Fibroblast of mammary gland (primary cell): ENCODE measurements around the gene GSK3A.

Experiments
- DNase-seq: peaks from one replicate; pipeline ENCODE4 v3.0.0-alpha.2; 2010; ENCODE audit warnings: low read depth
- H3K4me3 ChIP-seq: 2 replicates; pipeline ENCODE4 v1.5.1; 2011; ENCODE audit warnings: low read depth, mild to moderate bottlenecking, low read length, moderate library complexity; ENCODE audit not compliant: control insufficient read depth
- TF ChIP-seq, protein P1 (sequence below): conservative IDR thresholded peaks from 2 replicates; pipeline ENCODE4 v1.5.1; 2011; ENCODE audit warnings: low read depth, low read length, inconsistent platforms; ENCODE audit not compliant: control insufficient read depth, insufficient read depth

The GSK3A gene

GRCh38 chr19:42284591-42285341 is 42.4 kb upstream of the GSK3A start:
- H3K4me3 ChIP-seq = peak overlapping the region; percentile 65
- TF ChIP-seq, protein P1, sequence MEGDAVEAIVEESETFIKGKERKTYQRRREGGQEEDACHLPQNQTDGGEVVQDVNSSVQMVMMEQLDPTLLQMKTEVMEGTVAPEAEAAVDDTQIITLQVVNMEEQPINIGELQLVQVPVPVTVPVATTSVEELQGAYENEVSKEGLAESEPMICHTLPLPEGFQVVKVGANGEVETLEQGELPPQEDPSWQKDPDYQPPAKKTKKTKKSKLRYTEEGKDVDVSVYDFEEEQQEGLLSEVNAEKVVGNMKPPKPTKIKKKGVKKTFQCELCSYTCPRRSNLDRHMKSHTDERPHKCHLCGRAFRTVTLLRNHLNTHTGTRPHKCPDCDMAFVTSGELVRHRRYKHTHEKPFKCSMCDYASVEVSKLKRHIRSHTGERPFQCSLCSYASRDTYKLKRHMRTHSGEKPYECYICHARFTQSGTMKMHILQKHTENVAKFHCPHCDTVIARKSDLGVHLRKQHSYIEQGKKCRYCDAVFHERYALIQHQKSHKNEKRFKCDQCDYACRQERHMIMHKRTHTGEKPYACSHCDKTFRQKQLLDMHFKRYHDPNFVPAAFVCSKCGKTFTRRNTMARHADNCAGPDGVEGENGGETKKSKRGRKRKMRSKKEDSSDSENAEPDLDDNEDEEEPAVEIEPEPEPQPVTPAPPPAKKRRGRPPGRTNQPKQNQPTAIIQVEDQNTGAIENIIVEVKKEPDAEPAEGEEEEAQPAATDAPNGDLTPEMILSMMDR = no peak
- no peak for DNase-seq

DNA sequence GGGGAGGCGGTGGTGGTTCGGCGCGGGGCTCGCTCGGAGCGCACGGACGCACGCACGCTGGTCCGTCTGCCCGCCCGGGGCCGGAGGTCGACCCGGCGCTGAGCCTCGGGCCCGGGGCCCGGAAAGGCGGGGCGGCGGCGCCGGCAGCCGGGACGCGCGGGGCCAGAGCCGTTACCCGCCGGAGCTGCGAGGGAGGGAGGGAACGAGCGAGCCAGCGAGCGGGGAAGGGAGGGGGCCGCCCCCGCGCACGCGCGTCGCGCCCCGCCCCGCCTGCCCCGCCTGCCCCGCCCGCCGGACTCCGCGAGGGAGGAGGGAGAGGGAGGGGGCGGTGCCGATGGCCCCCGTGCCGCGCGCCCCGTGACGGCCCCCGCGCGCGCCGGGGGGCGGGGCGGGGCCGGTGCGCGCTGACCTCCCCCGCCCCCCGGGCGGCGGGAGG is 41.7 kb upstream of the GSK3A start:
- no peak overlapping the region for H3K4me3 ChIP-seq
- DNase-seq = peak; percentile 65
- TF ChIP-seq, protein P1 = no peak

DNA sequence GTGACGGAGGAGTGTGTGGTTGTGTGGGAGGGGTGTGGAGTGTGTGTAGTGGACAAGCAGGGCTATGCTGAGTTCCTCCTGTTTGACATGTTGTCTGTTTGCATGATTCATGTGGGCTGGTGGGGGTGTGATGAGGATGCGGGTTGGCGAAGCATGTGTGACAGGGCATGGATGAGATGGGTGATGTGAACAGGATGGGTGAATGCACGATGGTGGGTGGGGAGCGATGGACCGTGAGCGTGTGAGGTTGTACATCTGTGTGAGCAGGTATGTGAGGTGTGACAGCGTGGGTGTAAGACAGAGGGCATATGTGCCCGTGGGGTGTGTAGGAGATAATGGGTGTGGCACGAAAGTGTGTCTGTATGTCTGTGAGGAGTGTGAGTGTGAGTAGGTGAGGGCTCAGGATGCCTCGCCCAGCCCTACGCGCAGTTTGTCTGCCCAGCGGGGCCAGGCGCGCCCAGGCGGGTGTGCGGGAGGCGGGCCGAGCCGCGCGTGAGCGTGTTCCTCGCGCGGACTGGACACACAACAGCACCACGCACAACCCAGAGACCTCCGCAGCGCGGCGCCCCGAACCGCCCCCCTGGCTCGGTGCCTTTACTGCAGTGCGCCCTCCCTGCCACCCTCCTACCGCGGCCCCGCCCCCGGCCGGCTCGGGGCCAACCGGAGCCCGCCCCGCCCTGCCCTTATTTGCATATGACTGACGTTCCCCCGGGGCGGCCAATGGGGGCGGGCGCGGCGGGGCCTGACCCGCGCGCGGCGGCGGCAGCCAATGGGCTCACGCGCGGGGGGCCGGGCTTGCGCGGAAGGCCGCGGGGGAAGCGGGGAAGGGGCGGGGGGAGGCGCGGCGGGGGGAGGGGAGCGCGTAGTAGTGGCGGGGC is 41.0 kb upstream of the GSK3A start:
- H3K4me3 ChIP-seq = peak overlapping the region; percentile 22
- DNase-seq = peak; percentile 82
- TF ChIP-seq, protein P1 = no peak

DNA sequence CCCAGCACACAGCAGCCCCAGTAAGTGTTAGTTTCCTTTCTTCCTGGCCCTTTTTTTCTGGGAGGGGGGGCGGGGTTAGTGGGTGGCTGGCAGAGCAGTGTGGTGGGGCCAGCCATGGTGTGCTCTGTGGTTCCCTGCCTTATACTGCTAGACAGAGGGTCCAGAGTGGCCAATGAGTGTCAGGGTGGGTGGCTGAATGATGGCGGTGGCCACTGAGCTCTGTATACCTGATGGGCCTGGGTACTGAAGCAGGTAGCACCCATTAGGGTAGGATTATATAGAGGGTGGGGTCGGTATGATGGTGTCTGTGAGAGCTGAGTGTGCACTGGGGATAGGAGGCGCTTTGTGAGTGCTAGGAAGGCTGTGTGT is 40.4 kb upstream of the GSK3A start:
- DNase-seq = no peak
- H3K4me3 ChIP-seq = no peak overlapping the region
- TF ChIP-seq, protein P1 = no peak

DNA sequence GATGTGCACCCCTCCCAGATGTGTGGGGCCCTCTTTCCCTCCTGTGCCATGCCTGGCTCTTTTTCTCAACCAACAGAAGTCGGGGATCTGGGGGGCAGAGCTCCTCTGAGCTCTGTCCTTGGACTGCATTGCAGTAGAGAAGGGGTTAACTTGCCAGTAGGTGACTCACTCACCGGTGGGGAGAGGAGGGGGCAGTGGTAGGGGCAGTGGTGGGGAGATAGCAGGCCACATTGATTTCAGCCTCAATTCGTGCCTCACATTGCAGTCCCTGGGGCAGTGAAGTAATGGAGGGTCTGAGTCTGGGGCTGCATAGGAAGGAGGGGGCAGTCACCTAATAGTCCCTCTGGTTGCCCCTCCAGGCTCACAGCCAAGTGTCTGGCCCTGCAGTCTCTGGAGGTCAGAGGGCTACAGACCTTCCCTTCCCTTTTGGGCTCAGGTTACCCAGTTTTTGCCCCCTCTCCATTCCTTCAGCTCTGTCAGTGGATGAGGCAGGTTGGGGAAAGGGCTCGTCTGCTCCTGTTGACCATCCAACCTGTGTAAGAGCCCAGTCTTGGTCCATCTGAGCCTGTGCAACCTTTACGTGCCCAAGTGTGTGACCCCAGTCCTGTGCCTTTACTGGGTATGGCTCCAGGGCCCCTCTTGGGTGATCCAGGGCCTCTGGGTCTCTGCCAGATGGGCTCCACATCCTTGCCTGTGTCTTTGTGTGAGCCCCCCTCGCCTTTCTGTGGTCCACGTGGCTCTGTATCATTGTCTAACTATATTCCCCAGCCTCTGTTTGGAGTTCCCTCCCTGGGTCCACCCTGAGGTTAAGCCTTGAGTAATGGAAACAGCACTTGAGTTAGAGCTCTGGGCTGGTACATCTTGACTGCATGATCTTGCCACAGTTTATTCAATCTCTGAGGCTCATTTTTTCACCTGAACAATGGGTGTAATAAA is 39.7 kb upstream of the GSK3A start:
- H3K4me3 ChIP-seq = no peak overlapping the region
- DNase-seq = peak; percentile 50
- TF ChIP-seq, protein P1 = no peak
